HG02938 (cell line): ENCODE measurements around the gene SNAI3.

ENCODE experiments used
- ATAC-seq: cut with Tn5 transposase; IDR thresholded peaks from one replicate; pipeline ENCODE4 v1.9.1; 2021; ENCODE audit warnings: mild to moderate bottlenecking, moderate library complexity; ENCODE audit not compliant: unreplicated experiment

Gene SNAI3

GRCh38 chr16:88691924-88692560 lies 5.7 kb upstream of the SNAI3 start:
- ATAC-seq, result no peak

- ATAC-seq, result no peak
Observed at GRCh38 chr16:88691129-88691813, 5.0 kb upstream of the SNAI3 start.

- ATAC-seq, result no peak
Observed at GRCh38 chr16:88690341-88691128, 4.2 kb upstream of the SNAI3 start.

- no peak for ATAC-seq
Observed at GRCh38 chr16:88688013-88688778, 1.9 kb upstream of the SNAI3 start.

GRCh38 chr16:88687676-88688012 lies 1.3 kb upstream of the SNAI3 start:
- ATAC-seq, result no peak

- ATAC-seq, result no peak
Observed at GRCh38 chr16:88687254-88687576, 908 bp upstream of the SNAI3 start.

- no peak for ATAC-seq
Observed at GRCh38 chr16:88686062-88686438, 257 bp downstream of the SNAI3 start.

- no peak for ATAC-seq
Observed at GRCh38 chr16:88685156-88686061, 898 bp downstream of the SNAI3 start.

- no peak for ATAC-seq
Observed at GRCh38 chr16:88684569-88685155, 1.6 kb downstream of the SNAI3 start.

- peak; percentile 81 for ATAC-seq
Observed at GRCh38 chr16:88681709-88682451, 4.4 kb downstream of the SNAI3 start.

GRCh38 chr16:88681084-88681680 lies 5.1 kb downstream of the SNAI3 start:
- ATAC-seq, result no peak

GRCh38 chr16:88680554-88681083 lies 5.7 kb downstream of the SNAI3 start:
- ATAC-seq, result no peak

GRCh38 chr16:88678224-88678979 lies 7.9 kb downstream of the SNAI3 start:
- ATAC-seq, result no peak

GRCh38 chr16:88677721-88678120 lies 8.6 kb downstream of the SNAI3 start:
- ATAC-seq, result no peak

- no peak for ATAC-seq
Observed at GRCh38 chr16:88676502-88677242, 9.6 kb downstream of the SNAI3 start.

GRCh38 chr16:88673716-88674379 lies 12.5 kb downstream of the SNAI3 start:
- no peak for ATAC-seq

- no peak for ATAC-seq
Observed at GRCh38 chr16:88672776-88673175, 13.5 kb downstream of the SNAI3 start.
